ENCODE data around the gene CUL5.
A peak's percentile ranks its signal among the peaks of the same experiment; 100 is the strongest.
"Not testable (repeated sequence)": the region's sequence is repeated elsewhere in the genome, so short reads cannot be mapped to it uniquely, and the experiment has no call there.

The CUL5 gene

DNA sequence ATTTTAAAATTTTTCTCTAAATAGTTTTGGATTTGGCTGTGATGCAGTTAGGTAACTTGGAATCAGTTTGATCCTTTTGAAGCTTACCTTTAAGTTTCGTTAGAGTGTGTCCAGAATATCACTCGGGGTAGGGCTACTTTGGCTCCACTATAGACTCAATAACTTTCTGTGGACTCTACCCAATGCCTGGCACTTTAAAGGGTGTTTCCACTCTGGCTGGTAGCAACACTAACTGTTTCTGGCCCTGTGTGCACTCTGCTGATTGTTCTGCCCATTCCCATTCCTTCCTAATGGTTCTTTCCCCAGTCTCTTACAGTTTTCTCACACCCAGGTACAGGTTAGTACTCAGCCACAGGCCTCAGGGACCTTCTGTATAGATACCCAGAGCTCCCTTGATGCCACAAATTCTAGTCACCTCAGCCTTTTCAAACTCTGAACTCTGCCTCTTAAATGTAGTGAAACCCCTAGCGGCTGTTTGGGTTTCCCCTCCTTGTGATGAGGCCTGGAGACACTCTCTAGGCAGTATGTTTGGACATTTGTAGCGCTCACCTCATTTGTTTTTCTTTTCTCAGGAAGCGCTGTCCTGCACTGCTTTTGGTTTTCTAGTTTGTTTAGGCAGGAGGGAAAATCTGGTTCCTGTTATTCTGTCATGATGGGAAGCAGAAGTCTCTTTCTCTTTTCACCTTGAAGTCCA lies 16.8 kb downstream of the CUL5 start:
- DNase-seq, result no peak

DNA sequence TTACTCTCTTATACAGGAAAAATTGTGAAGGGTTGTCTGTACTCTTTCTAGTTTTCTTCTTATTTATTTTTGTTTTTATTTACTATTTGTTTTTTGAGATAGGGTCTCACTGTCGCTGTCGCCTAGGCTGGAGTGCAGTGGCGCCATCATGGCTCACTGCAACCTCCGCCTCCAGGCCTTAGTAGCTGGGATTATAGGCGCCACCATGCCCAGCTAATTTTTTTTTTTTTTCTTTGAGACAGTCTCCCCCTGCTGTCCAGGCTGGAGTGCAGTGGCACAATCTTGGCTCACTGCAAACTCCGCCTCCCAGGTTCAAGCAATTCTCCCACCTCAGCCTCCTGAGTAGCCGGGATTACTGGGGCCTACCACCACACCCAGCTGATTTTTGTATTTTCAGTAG lies 18.4 kb downstream of the CUL5 start:
- DNase-seq, result no peak

DNA sequence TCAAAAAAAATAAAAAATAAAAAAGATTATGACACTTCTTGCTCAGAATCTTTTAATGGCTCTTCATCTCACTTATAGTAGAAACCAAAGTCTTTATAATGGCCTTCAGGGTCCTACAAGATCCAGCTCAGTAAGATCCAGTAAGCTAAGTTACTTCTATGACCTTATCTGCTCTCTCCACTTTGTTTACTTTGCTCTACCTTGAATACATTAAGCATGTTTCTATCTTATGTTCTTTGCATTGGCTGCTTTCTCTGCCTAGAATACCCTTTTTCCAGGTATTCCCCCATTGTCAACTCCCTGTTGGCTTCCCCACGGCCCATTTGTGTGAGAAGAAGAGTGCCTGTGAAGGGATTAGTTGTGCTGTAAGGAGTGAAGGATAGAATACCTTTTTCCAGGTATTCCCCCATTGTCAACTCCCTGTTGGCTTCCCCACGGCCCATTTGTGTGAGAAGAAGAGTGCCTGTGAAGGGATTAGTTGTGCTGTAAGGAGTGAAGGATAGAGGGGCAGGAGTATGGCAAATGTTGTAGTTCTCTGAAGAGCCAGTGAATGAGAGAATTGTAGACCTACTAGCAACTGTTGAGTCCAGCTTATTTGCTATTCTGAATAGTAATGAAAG lies 20.2 kb downstream of the CUL5 start:
- DNase-seq, result not testable (repeated sequence)

DNA sequence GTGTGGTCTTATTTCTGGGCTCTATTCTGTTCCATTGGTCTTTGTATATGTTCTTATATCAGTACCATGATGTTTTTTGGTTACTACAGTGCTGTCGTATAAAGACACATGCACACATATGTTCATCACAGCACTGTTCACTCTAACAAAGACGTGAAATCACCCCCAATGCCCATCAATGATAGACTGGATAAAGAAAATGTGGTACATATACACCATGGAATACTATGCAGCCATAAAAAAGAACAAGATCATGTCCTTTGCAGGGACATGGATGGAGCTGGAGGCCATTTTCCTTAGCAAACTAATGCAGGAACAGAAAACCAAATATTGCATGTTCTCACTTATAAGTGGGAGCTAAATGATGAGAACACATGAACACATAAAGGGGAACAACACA lies 22.9 kb downstream of the CUL5 start:
- DNase-seq, result not testable (repeated sequence)

DNA sequence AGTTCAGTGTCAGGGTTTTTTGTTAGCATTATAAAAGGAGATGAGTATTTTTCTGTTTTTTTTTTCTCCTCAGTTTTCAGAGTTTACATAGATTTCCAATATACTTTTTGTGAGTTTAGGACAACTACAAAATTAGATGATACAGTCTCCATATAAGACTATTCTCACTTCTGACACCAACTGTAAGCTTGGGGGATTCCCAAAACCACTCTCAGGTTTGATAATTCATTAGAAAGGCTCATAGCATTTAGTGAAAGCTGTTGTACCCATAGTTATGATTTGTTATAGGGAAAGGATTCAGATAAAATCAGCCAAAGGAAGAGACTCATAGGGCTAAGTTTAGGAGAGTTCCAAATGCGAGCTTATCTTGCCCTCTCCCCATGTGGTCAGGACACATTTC lies 24.1 kb downstream of the CUL5 start:
- no peak for DNase-seq

DNA sequence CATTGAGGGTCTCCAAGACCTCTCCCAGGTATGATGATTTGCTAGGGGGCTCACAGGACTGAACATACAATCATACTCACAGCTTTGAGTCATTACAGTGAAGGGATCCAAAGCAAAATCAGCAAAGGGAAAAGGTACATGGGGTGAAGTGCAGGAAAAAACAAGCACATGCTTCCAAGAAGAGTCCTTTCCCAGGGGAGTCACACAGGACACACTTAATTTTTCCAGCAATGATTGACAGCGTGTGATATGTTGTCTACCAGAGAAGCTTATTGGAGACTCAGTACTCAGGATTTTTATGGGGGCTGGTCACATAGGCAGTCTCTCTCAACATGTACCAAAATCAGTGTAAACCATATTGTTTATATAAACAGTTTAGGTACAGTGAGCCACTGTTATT lies 25.3 kb downstream of the CUL5 start:
- no peak for DNase-seq

DNA sequence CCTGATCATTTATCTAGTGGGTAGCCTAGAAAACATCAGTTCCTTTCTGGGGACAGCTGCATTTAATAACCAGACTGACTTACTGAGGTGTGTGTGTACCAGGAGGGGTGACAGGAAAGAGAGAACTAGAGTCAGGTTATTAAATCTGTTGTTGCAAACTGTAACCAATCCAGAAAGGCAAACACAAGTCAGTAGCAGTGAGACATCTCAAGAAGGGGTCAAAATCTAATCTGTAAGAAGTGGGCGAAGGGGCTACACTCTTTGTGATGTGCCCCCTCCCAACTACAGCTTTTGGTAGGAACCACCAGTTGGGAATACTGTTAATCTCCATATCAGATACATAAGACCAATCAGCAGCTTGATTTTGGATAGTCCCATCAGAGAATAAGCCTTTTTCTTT lies 26.3 kb downstream of the CUL5 start:
- no peak for DNase-seq

DNA sequence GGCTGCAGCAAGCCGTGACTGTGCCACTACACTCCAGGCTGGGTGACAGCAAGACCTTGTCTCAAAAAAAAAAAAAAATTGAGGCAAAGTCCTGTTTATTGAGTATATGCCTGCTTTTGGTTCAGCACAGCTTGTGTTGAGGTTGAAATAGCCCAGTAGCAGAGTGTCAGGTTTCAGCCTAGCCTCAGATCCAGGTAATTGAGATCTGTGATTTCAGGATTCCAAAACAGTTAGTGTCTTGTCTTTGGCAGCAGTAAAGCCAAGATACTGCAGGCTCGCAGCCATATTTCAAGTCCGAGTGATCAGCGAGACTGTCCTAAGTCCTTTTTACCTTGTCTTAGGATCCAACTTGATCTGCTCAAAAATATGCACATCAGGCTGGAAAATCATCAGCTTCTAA lies 27.0 kb downstream of the CUL5 start:
- DNase-seq, result no peak

DNA sequence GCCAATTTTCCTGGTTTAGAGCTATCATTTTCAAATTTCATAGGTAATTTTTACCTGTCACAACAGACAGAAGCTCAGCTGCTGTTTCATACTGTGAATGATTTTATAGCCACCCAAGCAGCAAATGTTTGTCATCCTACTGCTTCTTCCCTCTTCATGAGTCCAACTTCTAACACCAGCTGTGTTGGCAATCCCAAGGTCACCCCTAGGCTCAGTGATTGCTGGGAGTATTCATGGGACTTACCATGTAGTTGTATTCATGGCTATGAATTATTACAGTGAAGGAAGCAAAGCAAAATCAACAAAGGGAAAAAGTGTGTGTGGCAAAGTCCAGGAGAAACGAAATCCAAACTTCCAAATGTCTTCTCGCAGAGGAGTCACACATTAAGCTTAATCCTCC lies 28.5 kb downstream of the CUL5 start:
- DNase-seq, result no peak

DNA sequence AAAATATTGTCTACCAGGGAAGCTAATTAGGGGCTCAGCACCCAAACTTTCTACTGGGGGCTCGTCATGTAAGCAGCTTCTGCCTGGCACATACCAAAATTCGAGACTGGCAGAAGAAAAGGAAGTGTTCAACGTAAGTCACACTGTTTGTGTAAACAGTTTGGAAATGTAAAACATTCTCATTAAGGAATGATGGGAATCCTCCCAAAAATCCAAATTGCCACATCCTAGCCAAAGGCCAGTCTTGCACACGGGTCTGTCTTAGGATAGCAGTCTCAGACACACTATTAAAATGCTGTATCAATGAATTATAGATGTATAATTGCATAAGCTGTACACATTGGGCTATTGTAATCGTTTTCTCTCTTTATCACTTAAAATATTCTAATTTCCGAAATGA lies 28.9 kb downstream of the CUL5 start:
- no peak for DNase-seq

DNA sequence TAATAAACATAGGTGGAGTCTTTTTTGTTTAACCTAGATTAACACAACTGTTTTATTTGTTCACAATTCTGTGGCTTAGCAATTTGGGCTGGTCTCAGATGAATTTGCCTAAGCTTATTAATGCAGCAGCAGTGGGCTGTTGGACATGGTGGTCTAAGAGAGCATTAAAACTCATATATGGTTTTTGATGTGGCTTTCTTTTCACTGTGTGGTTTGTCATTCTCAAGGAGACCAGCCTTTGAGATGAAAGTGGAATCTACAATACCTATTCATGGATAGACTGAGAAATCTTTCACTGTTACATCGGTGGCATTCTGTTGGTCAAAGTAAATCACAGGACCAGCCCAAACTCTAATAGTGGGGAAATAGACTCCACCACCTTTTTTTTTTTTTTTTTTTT lies 39.6 kb downstream of the CUL5 start:
- no peak for DNase-seq

DNA sequence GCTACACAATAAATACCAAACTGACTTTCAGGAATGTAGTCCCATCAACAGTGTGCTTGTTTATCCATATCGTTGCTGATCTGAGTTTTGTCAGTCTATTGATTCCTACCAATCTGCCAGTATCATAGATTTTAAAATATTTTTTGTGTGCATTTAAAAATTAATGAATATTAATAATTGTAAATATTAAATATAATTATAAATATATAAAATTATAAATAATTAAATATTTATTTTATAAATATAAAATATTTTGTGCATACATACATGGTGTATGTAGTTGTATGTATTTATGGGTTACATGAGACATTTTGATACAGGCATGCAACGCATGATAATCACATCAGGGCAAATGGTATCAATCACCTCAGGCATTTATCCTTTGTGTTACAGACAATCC lies 53.6 kb downstream of the CUL5 start:
- no peak for DNase-seq

DNA sequence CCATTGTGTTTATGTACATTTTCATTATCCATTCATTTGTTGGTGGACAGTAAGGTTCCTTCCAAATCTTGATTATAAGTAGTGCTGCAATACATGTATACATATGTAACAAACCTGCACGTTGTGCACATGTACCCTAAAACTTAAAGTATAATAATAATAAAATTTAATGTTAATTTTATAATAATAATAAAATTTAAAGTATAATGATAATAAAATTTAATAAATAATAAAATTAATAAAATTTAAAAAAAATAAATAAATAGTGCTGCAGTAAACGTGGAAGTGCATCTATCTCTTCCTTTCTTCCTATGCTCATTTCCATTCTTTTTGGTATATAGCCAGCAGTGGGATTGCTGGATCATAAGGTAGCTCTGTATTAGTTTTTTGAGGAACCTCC lies 54.7 kb downstream of the CUL5 start:
- no peak for DNase-seq

DNA sequence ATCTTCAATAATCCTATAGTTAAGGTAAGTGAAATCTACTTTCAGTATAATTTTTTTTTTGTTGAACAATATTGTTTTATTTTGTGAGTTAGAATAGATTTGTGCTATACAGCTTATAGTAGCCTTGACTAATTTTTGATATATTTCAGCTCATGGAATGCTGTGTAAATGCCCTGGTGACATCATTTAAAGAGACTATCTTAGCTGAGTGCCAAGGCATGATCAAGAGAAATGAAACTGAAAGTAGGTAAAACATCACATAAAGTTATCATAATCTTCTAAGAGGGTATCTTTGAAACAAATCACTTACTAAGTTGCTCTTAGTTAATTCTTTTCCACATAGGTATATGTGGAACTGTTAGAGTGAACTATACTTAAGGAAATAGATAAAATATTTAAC lies 61.2 kb downstream of the CUL5 start:
- peak in 1 of 2 experiments; percentile 33 for DNase-seq

DNA sequence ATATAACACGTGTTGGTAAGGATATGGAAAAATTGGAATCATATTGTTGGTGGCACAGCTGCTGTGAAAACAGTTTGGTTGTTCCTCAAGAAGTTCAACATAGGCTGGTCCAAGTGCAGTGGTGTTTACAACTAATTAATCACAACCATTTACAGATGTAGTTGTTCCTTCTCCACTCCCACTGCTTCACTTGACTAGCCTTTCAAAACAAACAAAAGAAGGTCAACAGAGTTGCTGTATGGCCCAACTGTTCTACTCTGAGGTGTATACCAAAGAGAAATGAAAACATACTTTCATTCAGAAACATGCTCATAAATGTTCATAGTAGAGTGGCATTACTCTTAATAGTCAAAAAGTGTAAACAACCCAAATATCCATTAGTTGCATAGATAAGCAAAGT lies 76.1 kb downstream of the CUL5 start:
- no peak for DNase-seq

DNA sequence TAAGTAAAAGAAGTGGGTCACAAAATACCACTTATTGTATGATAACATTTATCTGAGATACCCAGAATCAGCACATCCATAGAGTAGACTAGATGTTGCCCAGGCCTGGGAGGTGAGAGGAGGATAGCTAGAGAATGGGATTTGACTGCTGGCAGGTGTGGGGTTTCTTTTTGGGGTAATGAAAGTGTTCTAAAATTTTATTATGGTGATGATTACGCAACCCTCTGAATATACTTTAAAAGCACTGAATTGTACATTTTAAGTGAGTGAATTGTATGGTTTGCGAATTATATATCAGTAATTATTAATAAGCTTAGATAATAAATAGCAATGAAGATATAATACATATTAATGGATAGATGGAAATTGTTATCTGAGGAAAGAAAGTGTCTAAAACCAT lies 77.0 kb downstream of the CUL5 start:
- DNase-seq, result no peak

DNA sequence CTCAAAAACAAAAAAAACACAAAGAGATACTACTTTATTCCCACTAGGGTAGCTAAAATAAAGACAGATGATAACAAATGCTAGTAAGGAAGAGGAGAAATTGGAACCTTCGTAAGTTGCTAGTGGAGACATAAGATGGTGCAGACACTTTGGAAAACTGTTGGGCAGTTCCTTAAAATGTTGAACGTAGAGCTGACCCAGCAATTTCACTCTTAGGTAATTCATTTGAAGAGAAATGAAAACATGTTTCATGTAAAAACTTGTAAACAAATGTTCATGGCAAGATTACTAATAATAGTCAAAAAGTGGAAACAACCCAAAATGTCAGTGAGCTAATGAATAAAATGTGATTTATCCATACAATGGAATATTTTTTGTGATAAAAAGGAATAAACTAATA lies 83.4 kb downstream of the CUL5 start:
- DNase-seq, result no peak

DNA sequence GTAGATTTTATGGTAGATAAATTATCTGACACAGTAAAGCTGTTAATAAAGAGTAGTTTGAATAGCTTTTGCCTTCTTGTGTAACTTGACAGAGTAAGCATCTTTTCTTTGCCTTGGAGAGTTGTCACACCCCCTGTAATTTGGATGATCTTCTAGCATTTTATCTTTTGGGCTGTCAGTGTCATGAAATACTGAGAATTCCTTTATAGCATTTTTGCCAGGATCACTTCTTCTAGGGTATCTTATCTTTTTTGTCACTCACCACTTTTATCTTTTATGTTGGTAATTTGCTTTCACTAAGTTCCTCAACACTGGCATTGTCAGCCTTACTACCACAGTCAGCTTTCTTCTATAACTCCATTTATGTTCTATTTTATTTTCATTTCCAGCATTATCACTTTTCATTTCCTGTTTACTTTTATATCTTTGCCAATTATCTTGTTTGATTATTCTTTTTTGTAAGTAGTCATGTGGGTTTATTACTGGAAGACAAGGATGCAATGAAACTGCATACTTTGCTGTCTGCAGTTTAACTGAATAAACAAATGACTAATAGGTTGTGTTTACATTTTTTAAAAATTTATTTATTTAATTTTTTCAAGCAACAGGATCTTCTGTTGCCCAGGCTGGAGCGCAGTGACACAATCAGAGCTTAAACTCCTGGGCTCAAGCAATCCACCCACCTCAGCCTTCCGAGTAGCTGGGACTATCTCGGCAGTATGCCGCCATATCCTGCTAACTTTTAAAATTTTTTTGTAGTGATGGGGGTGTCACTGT lies 84.6 kb downstream of the CUL5 start:
- DNase-seq, result no peak

DNA sequence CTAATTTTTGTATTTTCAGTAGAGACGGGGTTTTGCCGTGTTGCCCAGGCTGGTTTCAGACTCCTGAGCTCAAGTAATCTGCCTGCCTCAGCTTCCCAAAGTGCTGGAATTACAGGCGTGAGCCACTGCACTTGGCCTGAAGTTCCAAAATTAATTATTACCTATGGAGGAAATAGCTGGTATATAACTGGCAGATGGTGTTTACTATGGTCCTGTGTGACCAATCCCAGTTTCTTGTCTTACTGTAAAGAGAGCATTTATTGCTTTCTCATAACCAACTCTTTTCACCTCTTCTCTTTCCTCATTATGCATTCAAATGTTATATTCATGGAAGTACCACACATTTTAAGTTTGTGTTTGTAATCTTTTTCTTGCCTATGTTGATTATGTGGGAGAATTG lies 88.5 kb downstream of the CUL5 start:
- DNase-seq, result no peak

DNA sequence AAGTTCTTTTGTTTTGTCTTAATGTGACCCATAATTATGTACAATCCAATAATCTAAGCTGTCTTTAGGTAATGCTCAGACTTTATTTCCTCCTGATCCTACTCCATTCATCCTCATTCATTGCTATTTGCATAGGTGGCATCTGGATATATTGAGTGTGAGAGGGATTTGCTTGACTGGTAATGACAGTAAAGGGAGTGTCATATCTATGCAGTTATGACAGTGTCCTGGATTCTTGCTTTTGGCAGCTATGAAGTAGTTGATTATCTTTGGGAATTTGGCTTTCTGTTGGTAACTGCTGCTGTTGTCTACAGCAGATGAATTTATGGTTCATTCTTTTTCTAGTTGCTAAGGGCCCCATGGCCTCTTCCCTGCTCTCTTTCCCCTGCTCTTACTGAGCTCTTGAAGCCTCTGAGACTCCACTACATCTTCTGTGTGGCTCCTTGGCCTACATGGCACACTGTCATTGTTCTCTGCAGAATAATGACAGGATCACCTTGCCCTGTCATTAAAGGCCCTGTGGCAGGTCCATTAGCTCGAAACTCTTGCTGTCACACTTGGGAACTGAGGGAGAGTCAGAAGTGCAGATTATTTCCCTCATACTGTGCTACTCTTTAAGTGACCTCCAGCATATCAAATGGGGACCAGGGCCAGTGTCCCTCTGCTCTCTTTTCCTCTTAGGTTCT lies 92.5 kb downstream of the CUL5 start:
- no peak for DNase-seq

DNA sequence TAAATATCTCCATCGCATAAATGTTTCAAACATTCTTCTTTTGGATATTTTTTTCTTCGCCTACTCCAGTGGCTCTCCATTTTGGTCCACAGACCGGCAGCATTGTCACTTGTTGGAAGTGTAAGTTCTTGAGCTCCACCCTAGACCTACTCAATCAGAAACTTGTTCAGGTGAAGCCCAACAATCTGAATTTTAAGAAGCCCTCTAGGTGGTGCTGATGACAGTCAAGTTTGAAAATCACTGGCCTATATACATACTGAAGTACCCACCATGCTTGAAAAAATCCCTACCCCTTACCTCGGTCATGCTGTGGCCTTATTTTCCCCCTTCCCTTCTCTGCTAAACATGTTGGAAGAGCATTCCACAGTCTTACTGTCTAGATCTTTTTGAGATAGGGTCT lies 102.4 kb downstream of the CUL5 start:
- DNase-seq, result no peak

DNA sequence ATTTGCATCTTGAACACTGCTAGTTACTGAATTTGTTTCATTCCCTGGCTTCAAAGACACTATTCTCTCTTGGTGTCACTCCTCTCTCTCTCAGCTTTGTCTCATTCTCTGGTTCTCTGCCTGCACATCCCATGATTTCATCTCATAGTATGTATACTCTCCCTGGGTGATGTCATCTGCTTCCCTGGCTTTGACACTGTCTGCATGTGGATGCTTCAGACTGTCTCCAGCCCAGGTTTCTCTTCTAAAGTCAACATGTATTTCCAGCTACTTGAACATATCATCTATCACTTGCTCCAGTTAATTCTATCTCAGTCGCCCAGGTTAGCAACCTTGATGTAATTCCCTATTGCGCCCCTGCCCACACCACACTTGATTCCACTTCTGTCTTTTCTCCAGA lies 103.4 kb downstream of the CUL5 start:
- no peak for DNase-seq

DNA sequence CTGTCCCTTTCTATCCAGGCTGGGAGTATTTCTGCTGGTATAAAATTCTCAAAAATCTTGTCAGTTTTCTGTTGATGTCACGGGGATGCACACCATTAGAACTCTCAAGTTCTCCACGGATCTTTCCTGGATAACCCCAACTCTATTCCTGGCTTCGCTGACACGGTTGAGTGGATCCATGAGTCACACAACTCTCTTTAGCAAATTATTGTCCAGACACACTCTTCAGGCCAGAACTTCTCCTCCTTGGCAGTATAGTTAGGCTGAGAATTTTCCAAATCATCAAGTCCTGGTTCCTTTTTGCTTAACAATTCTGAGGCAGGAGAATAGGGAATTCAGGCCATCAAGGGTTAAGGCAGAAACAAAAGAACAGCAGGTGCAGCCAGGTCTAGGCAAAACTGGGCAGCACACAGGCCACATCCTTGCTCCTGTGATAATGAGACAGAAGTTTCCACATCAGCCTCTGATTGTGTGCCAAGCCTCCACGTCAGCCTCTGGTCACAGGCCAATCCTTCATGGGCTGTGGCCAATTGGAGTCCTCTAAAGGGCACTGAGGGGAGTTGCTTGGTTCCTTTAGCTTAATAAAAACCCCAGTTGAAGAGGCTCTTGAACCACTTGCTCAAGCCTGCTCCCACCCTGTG lies 106.9 kb downstream of the CUL5 start:
- no peak for DNase-seq
